Measurements from ENCODE around the gene WDR20. TPM values are rescaled to one million over a fixed set of nuclear protein-coding genes. Genes with fewer than 3 reads are reported as not detected.
"Not testable (repeated sequence)": the region's sequence is repeated elsewhere in the genome, so short reads cannot be mapped to it uniquely, and the experiment has no call there.

Gene WDR20
- total RNA-seq, 1 donor from 2014 or later = 33.4 TPM

GRCh38 chr14:102241147-102241546, 101.5 kb downstream of the WDR20 start:
- no peaks in the 10 kb centered on the region for H3K4me1 Mint-ChIP-seq (ENCODE audit: unreplicated experiment)
- no peak overlapping the region for H3K27ac Mint-ChIP-seq
- H3K27me3 Mint-ChIP-seq = no peaks in the 10 kb centered on the region
- no peaks in the 10 kb centered on the region for H3K36me3 Mint-ChIP-seq
- H3K9me3 Mint-ChIP-seq = no peaks in the 10 kb centered on the region
- no peak for DNase-seq (ENCODE audit: extremely low spot score, unreplicated experiment)
- TF ChIP-seq CTCF (conservative IDR thresholded peaks at IDR 0.05) = no peak
- no peak overlapping the region for H3K4me3 Mint-ChIP-seq

- H3K36me3 Mint-ChIP-seq; H3K4me3 Mint-ChIP-seq; DNase-seq (ENCODE audit: extremely low spot score, unreplicated experiment): not testable (repeated sequence)
Measured at GRCh38 chr14:102243795-102244194, 104.1 kb downstream of the WDR20 start.

GRCh38 chr14:102246071-102246470, 106.4 kb downstream of the WDR20 start:
- TF ChIP-seq CTCF (conservative IDR thresholded peaks at IDR 0.05) = no peak
- H3K27me3 Mint-ChIP-seq = no peaks in the 10 kb centered on the region
- no peaks in the 10 kb centered on the region for H3K9me3 Mint-ChIP-seq
- DNase-seq (ENCODE audit: extremely low spot score, unreplicated experiment) = no peak
- no peak overlapping the region for H3K27ac Mint-ChIP-seq
- H3K4me1 Mint-ChIP-seq (ENCODE audit: unreplicated experiment) = peaks cover 4% of the 10 kb centered on the region
- H3K36me3 Mint-ChIP-seq = no peaks in the 10 kb centered on the region
- H3K4me3 Mint-ChIP-seq = no peak overlapping the region

More at GRCh38 chr14:102243795-102244194, 104.1 kb downstream of the WDR20 start:
- H3K27me3 Mint-ChIP-seq; H3K9me3 Mint-ChIP-seq; H3K27ac Mint-ChIP-seq; H3K4me1 Mint-ChIP-seq (ENCODE audit: unreplicated experiment): not testable (repeated sequence)

- H3K4me1 Mint-ChIP-seq (ENCODE audit: unreplicated experiment) = peaks cover 4% of the 10 kb centered on the region
- TF ChIP-seq CTCF (conservative IDR thresholded peaks at IDR 0.05) = no peak
- H3K36me3 Mint-ChIP-seq = no peaks in the 10 kb centered on the region
- H3K4me3 Mint-ChIP-seq = no peak overlapping the region
- no peak for DNase-seq (ENCODE audit: extremely low spot score, unreplicated experiment)
- no peak overlapping the region for H3K27ac Mint-ChIP-seq
- no peaks in the 10 kb centered on the region for H3K9me3 Mint-ChIP-seq
- H3K27me3 Mint-ChIP-seq = no peaks in the 10 kb centered on the region
Measured at GRCh38 chr14:102248121-102248520, 108.4 kb downstream of the WDR20 start.

- H3K4me1 Mint-ChIP-seq (ENCODE audit: unreplicated experiment) = peaks cover 4% of the 10 kb centered on the region
- H3K4me3 Mint-ChIP-seq = no peak overlapping the region
- H3K36me3 Mint-ChIP-seq = no peaks in the 10 kb centered on the region
- H3K27me3 Mint-ChIP-seq = no peaks in the 10 kb centered on the region
- H3K27ac Mint-ChIP-seq = no peak overlapping the region
- TF ChIP-seq CTCF (conservative IDR thresholded peaks at IDR 0.05) = no peak
- H3K9me3 Mint-ChIP-seq = no peaks in the 10 kb centered on the region
- no peak for DNase-seq (ENCODE audit: extremely low spot score, unreplicated experiment)
Measured at GRCh38 chr14:102249041-102249440, 109.3 kb downstream of the WDR20 start.

GRCh38 chr14:102249981-102250380, 110.3 kb downstream of the WDR20 start:
- H3K36me3 Mint-ChIP-seq = no peaks in the 10 kb centered on the region
- no peaks in the 10 kb centered on the region for H3K9me3 Mint-ChIP-seq
- H3K27ac Mint-ChIP-seq = no peak overlapping the region
- DNase-seq (ENCODE audit: extremely low spot score, unreplicated experiment) = no peak
- TF ChIP-seq CTCF (conservative IDR thresholded peaks at IDR 0.05) = no peak
- H3K4me3 Mint-ChIP-seq = no peak overlapping the region
- H3K27me3 Mint-ChIP-seq = no peaks in the 10 kb centered on the region
- H3K4me1 Mint-ChIP-seq (ENCODE audit: unreplicated experiment) = peaks cover 4% of the 10 kb centered on the region

Data from type B pancreatic cell (in vitro differentiated cells).